ENCODE data around the gene ZBTB33.

Gene ZBTB33

GRCh38 chrX:120305531-120306141 lies 55.0 kb downstream of the ZBTB33 start:
- Mint-ChIP-seq H3K4me1 (peaks cover 17% of the 10 kb centered on the region), H3K27me3 (peaks cover 5% of the 10 kb centered on the region)
- DNase-seq (ENCODE audit: low spot score in 2 of 2) = no peak

GRCh38 chrX:120306630-120307029 lies 56.0 kb downstream of the ZBTB33 start:
- no peak overlapping the region for H3K27ac Mint-ChIP-seq
- H3K4me3 Mint-ChIP-seq = no peak overlapping the region
- no peak for DNase-seq (ENCODE audit: low spot score in 2 of 2)
- H3K36me3 Mint-ChIP-seq = no peaks in the 10 kb centered on the region
- no peak for ATAC-seq (ENCODE audit: low read depth)
- H3K4me1 Mint-ChIP-seq = peaks cover 20% of the 10 kb centered on the region
- H3K9me3 Mint-ChIP-seq = no peaks in the 10 kb centered on the region
- H3K27me3 Mint-ChIP-seq = peaks cover 6% of the 10 kb centered on the region

More at GRCh38 chrX:120305531-120306141, 55.0 kb downstream of the ZBTB33 start:
- ATAC-seq (ENCODE audit: low read depth) = no peak
- H3K36me3 Mint-ChIP-seq = no peaks in the 10 kb centered on the region
- no peak overlapping the region for H3K27ac Mint-ChIP-seq
- no peak overlapping the region for H3K4me3 Mint-ChIP-seq
- no peaks in the 10 kb centered on the region for H3K9me3 Mint-ChIP-seq

Measured in memory B cell (primary cell).